GM21367 (cell line): ENCODE measurements around the gene GLB1L.
A peak's percentile ranks its signal among the peaks of the same experiment; 100 is the strongest.

ENCODE experiments used
- ATAC-seq: cut with Tn5 transposase; IDR thresholded peaks from one replicate; pipeline ENCODE4 v1.9.1; 2021; ENCODE audit not compliant: unreplicated experiment

Gene GLB1L

GRCh38 chr2:219253753-219254589 is 8.7 kb upstream of the GLB1L start, which contains the start of gene TUBA4A:
TUBA4A (minus strand) TSS chr2:219253918; CDS start chr2:219253858, 60 bp downstream.
- ATAC-seq: peak; percentile 32

GRCh38 chr2:219252900-219253752 is 7.9 kb upstream of the GLB1L start, which contains the start of gene TUBA4B:
TUBA4B (plus strand) TSS chr2:219253243; CDS start chr2:219253408, 165 bp downstream.
- ATAC-seq: peak; percentile 12

GRCh38 chr2:219252570-219252899 is 7.3 kb upstream of the GLB1L start:
- ATAC-seq: no peak

DNA sequence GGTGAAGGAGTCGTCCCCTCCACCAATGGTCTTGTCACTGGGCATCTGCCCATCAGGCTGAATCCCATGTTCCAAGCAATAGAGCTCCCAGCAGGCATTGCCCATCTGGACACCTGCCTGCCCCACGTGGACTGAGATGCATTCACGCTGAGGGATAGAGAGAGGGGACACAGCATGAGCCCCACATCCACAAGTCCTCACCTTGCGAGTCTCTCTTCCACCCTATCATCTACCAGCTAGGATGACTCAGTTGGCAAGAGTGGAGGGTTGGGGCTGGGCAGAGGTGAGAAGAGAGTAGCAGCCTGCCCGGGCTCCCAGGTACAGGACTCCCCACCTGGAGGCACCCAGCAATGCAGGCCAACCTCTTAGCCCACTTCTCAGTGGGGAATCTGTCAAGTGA is 6.8 kb upstream of the GLB1L start:
- no peak for ATAC-seq

- ATAC-seq: no peak
These were observed 6.4 kb upstream of the GLB1L start for GRCh38 chr2:219251656-219252055.

DNA sequence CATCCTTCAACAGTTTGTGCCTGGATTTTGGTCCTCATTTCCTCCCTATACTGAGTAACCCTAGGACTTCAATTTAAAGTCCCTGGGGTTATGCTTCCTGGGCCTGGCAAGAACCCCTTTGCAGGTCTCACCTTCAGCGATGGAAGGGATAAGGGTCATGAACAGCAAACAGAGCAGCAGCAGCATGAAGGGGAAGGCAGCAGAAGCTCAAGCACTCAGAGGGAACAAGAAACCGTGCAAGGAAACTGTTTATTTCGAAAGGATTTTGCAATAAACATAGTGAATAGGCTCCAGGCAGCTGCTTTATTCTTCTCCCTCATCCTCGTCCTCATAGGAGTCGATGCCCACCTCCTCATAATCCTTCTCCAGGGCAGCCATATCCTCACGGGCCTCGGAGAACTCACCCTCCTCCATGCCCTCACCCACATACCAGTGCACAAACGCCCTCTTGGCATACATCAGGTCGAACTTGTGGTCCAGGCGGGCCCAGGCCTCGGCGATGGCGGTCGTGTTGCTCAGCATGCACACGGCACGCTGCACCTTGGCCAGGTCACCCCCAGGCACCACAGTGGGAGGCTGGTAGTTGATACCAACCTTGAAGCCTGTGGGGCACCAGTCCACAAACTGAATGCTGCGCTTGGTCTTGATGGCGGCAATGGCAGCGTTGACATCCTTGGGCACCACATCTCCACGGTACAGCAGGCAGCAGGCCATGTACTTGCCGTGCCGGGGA is 5.0 kb upstream of the GLB1L start:
- no peak for ATAC-seq

DNA sequence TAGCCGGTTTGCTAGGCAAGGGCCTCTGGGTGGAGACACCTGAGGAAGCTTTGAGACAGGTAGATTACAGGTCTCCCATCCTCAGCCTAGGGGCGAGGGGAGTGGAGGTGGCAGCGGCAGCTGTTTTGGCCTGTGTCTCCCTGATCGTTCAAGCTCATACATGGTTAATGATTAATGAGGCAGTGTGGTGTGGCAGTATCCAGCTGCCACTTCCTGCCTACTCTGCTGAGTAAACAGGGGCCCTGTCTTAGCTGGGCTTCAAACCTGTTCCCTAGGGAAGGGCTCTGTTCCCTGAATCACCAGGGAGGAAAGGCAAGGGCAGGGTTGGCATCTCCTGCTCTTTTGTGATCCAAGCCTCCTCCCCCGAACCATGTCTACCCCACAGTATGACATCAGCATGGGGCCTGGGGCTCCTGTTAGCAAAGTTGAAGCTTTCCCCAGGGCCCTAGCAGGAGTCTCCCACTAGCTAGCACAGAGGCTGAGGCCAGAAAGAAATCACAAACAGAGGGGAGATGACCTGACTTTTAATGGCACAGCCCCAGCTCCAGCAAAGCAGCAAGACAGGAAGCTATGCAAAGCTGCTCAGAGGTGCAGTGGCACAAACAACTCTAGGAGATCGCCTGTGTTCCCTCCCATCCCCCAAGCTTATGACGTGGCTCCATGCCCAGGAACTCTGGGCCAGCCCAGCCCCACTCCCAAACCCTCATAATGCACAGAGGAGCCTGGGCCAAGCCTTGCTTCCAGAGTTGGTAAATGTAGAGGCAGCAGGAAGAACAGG is 4.1 kb upstream of the GLB1L start:
- no peak for ATAC-seq

DNA sequence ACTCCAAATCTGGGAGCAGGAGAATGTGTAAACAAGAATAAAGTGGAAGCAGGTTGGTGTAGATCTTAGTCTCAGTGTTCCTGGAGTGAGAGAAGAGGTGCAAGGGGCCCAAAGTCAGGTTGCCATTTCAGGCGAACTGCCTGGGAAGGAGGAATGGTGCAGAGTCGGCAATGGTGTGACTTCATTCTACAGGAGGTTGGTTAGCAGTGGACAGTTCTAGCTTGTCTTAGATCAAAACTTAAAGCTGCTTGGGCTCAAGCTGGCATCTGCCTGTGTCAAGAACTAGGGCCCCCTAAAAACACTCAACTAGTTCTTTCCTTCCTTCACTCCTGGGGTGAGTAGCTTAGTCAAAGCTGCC is 3.6 kb upstream of the GLB1L start:
- no peak for ATAC-seq

DNA sequence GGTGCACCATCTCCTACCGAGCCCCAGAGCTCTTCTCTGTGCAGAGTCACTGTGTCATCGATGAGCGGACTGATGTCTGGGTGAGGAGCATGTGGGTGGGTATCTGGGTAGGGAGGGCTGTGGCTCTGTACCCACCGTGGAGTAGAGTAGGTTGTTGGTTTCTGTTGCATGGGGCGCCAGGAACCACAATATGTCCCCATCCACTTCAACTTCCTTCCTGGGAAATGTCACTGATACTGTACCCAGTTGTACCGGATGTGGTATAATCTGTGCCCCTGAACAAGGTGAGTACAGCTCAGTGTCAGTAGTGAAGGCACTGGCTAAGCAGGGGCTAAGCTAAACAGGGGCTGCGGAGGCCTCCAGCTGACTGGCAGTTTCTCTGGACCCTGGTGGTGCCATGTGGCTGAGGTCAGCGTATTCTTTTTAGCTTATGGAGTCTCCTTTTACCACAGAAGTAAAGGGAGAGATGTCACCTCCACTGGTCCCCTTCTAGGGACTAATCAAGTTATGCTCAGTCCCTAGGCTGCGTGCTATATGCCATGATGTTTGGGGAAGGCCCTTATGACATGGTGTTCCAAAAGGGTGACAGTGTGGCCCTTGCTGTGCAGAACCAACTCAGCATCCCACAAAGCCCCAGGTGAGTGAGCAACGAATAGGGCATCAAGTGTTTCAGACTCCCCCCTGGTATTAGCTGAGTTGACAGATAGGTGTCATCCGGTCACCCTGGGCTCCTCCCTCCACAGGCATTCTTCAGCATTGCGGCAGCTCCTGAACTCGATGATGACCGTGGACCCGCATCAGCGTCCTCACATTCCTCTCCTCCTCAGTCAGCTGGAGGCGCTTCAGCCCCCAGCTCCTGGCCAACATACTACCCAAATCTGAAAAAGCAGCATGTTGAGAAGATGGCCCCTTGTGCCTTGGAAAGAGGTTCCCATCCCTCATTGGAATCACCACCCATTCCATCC is 2.7 kb upstream of the GLB1L start:
- no peak for ATAC-seq

GRCh38 chr2:219246559-219246958 is 1.3 kb upstream of the GLB1L start:
- no peak for ATAC-seq

- ATAC-seq: no peak
These were observed 621 bp upstream of the GLB1L start for GRCh38 chr2:219245899-219246230.

GRCh38 chr2:219244789-219245147 is 476 bp downstream of the GLB1L start:
- no peak for ATAC-seq

DNA sequence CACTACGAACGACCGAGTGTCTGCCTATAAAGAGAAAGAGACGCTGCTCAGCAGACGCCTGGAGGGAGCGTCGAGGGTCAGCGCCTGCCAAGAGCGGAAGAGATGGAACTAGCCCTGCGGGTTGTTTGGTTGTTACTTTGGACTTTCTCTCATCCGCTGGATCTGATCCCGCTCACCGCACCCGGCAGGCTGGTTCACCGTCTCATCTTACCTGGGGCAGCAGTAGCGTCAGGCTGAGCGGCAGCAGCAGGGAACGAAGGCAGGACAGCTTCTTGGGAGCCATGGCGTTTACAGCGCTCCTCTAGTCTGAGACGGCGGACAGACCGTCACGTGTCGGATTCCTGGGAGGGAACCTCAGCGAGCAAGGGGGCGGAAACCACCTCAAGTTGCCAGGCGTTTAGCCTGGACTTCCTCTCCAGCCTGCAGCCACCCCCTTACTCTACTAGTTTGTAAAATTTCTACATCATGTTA is 1.9 kb downstream of the GLB1L start:
- no peak for ATAC-seq

GRCh38 chr2:219234331-219234730 is 10.9 kb downstream of the GLB1L start:
- no peak for ATAC-seq

- ATAC-seq: no peak
These were observed 15.1 kb downstream of the GLB1L start for GRCh38 chr2:219230059-219230540.

GRCh38 chr2:219229305-219230058 is 15.8 kb downstream of the GLB1L start, which contains the start of the genes ANKZF1 and ATG9A:
ANKZF1 (plus strand) TSS chr2:219229806; CDS start chr2:219230258, 452 bp downstream.
ATG9A (minus strand) TSS chr2:219229636; CDS start chr2:219228024, 1,612 bp downstream.
- peak; percentile 92 for ATAC-seq

DNA sequence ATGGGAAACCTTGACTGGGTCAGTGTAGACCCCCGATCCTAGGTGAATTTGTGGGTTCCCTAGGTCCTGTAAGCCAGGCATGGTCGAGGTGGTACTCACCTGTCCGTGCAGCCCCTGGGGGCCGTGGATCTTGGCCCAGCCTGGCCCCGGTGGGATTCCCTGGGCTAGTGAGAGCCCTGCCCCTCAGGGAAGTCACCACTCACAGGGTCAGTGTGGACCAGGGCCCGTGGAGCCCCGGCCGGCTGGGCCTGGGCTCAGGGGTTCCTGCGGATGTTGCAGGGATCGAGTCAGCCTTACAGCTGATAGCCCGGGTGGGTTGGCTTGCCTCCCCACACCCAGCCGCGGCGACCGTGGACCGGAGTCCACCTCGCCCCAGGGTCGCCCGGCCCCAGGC is 16.3 kb downstream of the GLB1L start:
- ATAC-seq: no peak
